B cell (primary cell): Measurements from ENCODE around the gene EIF4A2.

ENCODE experiments used
- EZH2 ChIP-seq: IDR thresholded peaks from 2 replicates; pipeline ENCODE4 v1.6.1; 2012; ENCODE audit warnings: borderline replicate concordance, low read depth, mild to moderate bottlenecking, moderate library complexity, low read length; ENCODE audit not compliant: insufficient read depth, poor library complexity, severe bottlenecking
- TF ChIP-seq, protein P1 (sequence below): fragments of 200-600 bp; IDR thresholded peaks from one replicate; pipeline ENCODE4 v1.8.0; 2022; ENCODE audit warnings: antibody characterized with exemption, mild to moderate bottlenecking

DNA sequence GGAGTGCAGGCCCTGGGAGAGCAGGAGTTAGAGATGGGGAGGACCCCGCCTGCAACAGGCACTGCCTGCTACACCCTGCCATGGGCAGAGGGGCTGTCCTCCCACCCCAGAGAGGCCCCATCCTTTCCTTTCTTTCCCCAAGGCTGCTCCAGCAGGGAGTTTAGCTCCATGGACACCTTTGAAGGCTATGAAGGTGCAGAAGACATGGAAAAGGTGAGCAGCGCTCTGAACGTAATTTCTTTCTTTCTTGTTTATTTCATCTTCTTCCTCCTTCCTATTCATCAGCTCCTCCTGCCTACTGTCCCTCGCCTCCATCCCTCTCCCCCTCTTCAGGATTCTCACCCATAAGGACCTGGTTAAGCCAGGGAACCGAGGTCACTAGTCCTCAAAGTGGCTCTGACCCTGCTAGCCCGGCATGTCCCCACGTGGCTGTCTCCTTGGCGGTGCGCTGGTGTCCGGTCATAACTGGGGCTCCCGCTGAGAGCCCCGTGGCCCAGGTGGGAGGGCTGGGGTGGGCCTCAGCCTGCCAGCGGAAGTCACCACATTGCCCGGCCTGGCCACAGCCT, 43.1 kb downstream of the EIF4A2 start:
- TF ChIP-seq, protein P1, sequence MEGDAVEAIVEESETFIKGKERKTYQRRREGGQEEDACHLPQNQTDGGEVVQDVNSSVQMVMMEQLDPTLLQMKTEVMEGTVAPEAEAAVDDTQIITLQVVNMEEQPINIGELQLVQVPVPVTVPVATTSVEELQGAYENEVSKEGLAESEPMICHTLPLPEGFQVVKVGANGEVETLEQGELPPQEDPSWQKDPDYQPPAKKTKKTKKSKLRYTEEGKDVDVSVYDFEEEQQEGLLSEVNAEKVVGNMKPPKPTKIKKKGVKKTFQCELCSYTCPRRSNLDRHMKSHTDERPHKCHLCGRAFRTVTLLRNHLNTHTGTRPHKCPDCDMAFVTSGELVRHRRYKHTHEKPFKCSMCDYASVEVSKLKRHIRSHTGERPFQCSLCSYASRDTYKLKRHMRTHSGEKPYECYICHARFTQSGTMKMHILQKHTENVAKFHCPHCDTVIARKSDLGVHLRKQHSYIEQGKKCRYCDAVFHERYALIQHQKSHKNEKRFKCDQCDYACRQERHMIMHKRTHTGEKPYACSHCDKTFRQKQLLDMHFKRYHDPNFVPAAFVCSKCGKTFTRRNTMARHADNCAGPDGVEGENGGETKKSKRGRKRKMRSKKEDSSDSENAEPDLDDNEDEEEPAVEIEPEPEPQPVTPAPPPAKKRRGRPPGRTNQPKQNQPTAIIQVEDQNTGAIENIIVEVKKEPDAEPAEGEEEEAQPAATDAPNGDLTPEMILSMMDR, result no peak
- no peak for TF ChIP-seq EZH2
